Measurements from ENCODE around the gene KSR1.

GRCh38 chr17:27438348-27438998, 17.8 kb upstream of the KSR1 start:
- TF ChIP-seq CTCF (conservative IDR thresholded peaks at IDR 0.05; ENCODE audit: low read depth, low read length) (no peak), EZH2 (IDR thresholded peaks at IDR 0.05; ENCODE audit: borderline replicate concordance, low read depth, low read length, poor library complexity, severe bottlenecking) (no peak)
